Prostate gland (tissue), 2 donors: ENCODE results near the gene LMTK2.

Experiments used
- CTCF ChIP-seq, 4 experiments: fragments of 200-600 bp in 2 of 4; fragments of 450-650 bp in 2 of 4; sonication (generic) in 2 of 4; IDR thresholded peaks; 1 replicate in 3 of 4; 2 replicates in 1 of 4; pipeline ENCODE4 v1.5.1; 2016 to 2019; ENCODE audit warnings: antibody characterized with exemption in 4 of 4, mild to moderate bottlenecking in 2 of 4, moderate library complexity in 2 of 4
- POLR2A ChIP-seq: fragments of 450-650 bp; IDR thresholded peaks from one replicate; pipeline ENCODE4 v1.6.1; 2016; ENCODE audit warnings: antibody characterized with exemption, mild to moderate bottlenecking
- POLR2AphosphoS5 ChIP-seq: sonication (generic); formaldehyde crosslinking; IDR thresholded peaks from one replicate; pipeline ENCODE4 v1.6.1; 2017; ENCODE audit warnings: antibody characterized with exemption

DNA sequence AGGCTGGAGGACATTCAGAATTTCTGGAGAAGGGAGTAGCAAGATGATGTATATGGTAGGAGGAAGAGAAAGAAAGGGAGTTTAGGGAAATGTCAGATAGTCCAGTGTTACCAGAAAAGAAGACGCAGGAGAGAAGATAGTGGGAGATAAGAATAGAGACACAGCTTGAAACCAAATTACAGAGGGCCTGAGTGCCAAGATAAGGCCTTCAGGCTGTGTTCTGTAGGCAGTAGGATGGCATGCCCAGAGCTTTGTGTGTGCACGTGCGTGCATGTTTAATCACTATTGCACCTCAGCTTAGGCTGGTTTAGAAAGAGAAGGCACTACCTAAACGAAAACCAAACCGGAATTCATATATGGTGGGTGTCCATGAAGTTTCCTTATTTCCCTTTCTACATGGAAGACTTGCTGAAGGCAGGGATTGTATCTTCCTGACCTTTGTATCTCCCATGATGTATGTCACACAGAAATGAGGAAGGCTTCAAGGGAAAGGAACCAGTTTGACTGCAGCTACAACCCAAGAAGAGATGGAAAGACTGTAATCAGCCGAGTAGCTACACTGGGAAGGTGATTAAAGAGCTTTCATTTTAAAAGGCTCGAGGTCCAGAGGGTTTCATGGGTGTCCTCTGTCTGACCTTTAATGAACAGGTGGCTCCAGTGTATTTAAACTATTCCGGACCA is 68.7 kb downstream of the LMTK2 start:
- TF ChIP-seq POLR2A, result no peak
- TF ChIP-seq CTCF (IDR thresholded peaks at IDR 0.05), result no peak
- TF ChIP-seq POLR2AphosphoS5, result no peak
